ENCODE results near the gene USP6. TPM values are rescaled to one million over a fixed set of nuclear protein-coding genes. Genes with fewer than 3 reads are reported as not detected.

Gene USP6
- total and polyA plus RNA-seq, 2 experiments from 2014 or later = 0.07 to 0.11 TPM

DNA sequence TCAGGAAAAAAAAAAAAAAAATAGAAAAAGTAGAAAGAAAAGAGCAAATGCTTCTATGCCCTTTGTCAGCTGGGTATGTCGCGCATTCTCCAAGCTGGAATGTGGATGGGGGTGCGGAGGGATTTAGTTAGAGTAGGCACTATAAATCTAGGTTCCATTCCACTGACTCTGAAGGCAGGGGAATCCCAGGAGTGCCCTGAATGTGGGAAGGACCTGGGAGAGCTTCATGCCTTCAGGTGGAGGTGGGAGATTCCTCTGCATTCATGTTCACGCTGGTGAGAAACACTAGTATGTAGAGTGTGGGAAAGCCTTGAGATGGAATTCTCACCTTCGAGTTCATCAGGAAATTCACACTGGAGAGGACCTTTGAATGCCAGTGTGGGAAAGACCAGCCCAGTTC lies 16.6 kb upstream of the USP6 start:
- DNase-seq (ENCODE audit: low spot score) = no peak
- no peak overlapping the region for H3K27ac ChIP-seq
- H3K9me2 ChIP-seq (replicated peaks; ENCODE audit: insufficient read depth) = no peaks in the 10 kb centered on the region
- WGBS (ENCODE audit: low lambda C conversion rate, missing lambda C conversion rate) = 90% methylated on average over 5 of the region's 5 CpGs
- H3K79me2 ChIP-seq = no peaks in the 10 kb centered on the region
- no peaks in the 10 kb centered on the region for H3K36me3 ChIP-seq (replicated peaks; ENCODE audit: insufficient read depth, low read depth)
- no peaks in the 10 kb centered on the region for H3K9me3 ChIP-seq (ENCODE audit: low read depth)
- no peaks in the 10 kb centered on the region for H4K20me1 ChIP-seq (ENCODE audit: insufficient read depth, poor library complexity, severe bottlenecking)
- no peak overlapping the region for H2AFZ ChIP-seq
- no peak for TF ChIP-seq CTCF (IDR thresholded peaks at IDR 0.05; ENCODE audit: poor library complexity)
- no peak for TF ChIP-seq EZH2 (IDR thresholded peaks at IDR 0.05; ENCODE audit: borderline replicate concordance)
- TF ChIP-seq EZH2phosphoT487 (IDR thresholded peaks at IDR 0.05; ENCODE audit: low read depth, severe bottlenecking, unreplicated experiment) = no peak
- no peaks in the 10 kb centered on the region for H3K4me1 ChIP-seq (ENCODE audit: insufficient read depth)
- no peak overlapping the region for H3K4me3 ChIP-seq
- no peak overlapping the region for H3K4me2 ChIP-seq
- H3K27me3 ChIP-seq = no peaks in the 10 kb centered on the region

- H3K27me3 ChIP-seq = no peaks in the 10 kb centered on the region
- H3K9me3 ChIP-seq (ENCODE audit: low read depth) = no peaks in the 10 kb centered on the region
- H3K4me1 ChIP-seq (ENCODE audit: insufficient read depth) = no peaks in the 10 kb centered on the region
- no peaks in the 10 kb centered on the region for H3K36me3 ChIP-seq (replicated peaks; ENCODE audit: insufficient read depth, low read depth)
- no peak overlapping the region for H3K4me2 ChIP-seq
- no peak overlapping the region for H2AFZ ChIP-seq
- no peak overlapping the region for H3K27ac ChIP-seq
- no peak for DNase-seq (ENCODE audit: low spot score)
- no peak overlapping the region for H3K4me3 ChIP-seq
- no peaks in the 10 kb centered on the region for H3K9me2 ChIP-seq (replicated peaks; ENCODE audit: insufficient read depth)
- no peaks in the 10 kb centered on the region for H4K20me1 ChIP-seq (ENCODE audit: insufficient read depth, poor library complexity, severe bottlenecking)
- no peak for TF ChIP-seq CTCF (IDR thresholded peaks at IDR 0.05; ENCODE audit: poor library complexity)
- TF ChIP-seq EZH2phosphoT487 (IDR thresholded peaks at IDR 0.05; ENCODE audit: low read depth, severe bottlenecking, unreplicated experiment) = no peak
- 80% methylated on average over 6 of the region's 6 CpGs for WGBS (ENCODE audit: low lambda C conversion rate, missing lambda C conversion rate)
- H3K79me2 ChIP-seq = no peaks in the 10 kb centered on the region
These were observed 15.0 kb upstream of the USP6 start for GRCh38 chr17:5100832-5101231.

DNA sequence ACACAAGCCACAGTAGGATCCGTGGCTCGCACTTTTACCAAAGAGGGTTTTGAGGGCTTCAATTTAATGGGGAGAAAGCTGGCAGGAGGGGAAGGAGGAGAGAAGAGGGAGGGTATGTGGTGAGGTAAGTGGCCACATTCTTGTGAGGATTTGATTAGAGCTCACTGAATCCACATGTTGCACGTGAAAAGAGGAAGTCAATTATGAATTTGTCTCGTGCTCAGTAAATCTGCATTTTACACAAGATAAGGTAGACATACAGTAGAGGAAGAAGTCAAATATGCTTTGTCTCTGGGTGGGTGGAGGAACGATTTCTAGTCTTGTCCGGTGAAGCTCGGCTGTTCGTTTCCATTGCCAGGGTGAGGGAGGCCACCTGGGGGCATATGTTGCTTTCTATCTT lies 5.0 kb upstream of the USP6 start:
- 18% methylated on average over 8 of the region's 8 CpGs for WGBS (ENCODE audit: low lambda C conversion rate, missing lambda C conversion rate)
- TF ChIP-seq EZH2phosphoT487 (IDR thresholded peaks at IDR 0.05; ENCODE audit: low read depth, severe bottlenecking, unreplicated experiment) (no peak), EZH2 (IDR thresholded peaks at IDR 0.05; ENCODE audit: borderline replicate concordance) (no peak), CTCF (IDR thresholded peaks at IDR 0.05; ENCODE audit: poor library complexity) (no peak)
- H3K36me3 ChIP-seq (replicated peaks; ENCODE audit: insufficient read depth, low read depth) = peaks cover 5% of the 10 kb centered on the region
- H3K9me3 ChIP-seq (ENCODE audit: low read depth) = no peaks in the 10 kb centered on the region
- H4K20me1 ChIP-seq (ENCODE audit: insufficient read depth, poor library complexity, severe bottlenecking) = no peaks in the 10 kb centered on the region
- H3K4me3 ChIP-seq = peak overlapping the region; percentile 66
- peak overlapping the region; percentile 74 for H3K27ac ChIP-seq
- DNase-seq (ENCODE audit: low spot score) = peak; percentile 27
- H3K27me3 ChIP-seq = no peaks in the 10 kb centered on the region
- H3K9me2 ChIP-seq (replicated peaks; ENCODE audit: insufficient read depth) = no peaks in the 10 kb centered on the region
- peak overlapping the region; percentile 74 for H2AFZ ChIP-seq
- H3K4me1 ChIP-seq (ENCODE audit: insufficient read depth) = peaks cover 7% of the 10 kb centered on the region
- H3K79me2 ChIP-seq = peaks cover 21% of the 10 kb centered on the region
- H3K4me2 ChIP-seq = peak overlapping the region; percentile 95

Data from hepatocyte (in vitro differentiated cells).